ENCODE data around the gene RPP25.
A peak's percentile ranks its signal among the peaks of the same experiment; 100 is the strongest.

RPP25 gene

DNA sequence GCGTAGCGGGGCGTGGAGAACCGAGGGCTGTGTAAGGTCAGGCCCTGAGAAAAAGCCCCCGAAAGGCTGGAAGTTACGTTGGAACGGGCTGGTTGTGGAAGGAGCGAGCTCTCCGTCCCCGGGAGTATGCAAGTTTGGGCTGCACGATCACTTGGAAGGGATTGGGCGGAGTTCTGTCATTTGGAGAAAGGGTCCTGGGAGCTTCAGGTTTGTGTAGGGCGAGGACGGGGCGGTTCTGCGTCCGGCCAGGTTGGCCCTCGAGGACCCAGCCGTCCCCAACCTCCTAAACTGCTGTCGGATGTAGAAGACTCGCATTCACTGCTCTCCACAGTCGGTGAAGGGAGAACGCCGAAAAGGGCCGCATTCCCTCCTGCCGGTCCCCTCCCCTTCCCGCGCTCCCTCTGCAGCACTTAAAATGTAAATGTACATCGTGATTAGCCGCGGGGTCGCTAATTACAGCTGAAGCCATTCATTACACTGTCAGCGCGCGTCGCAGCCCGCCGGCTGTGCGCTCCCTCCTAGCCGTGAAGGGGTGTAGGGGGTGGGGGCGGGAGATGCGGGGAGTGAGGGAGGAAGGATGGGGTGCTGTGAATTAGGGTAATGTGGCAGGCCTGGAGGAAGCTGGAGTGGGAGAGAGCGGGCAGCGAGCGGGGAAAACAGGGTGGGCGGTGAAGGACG, 2.5 kb upstream of the RPP25 start:
- H3K27me3 ChIP-seq (replicated peaks), result peaks cover 4% of the 10 kb centered on the region
- in situ Hi-C loops (cut with HindIII; ENCODE audit: low pct_ligation_motif_present, low sequenced_read_pairs), result no loop called here
- TF ChIP-seq, protein P1, sequence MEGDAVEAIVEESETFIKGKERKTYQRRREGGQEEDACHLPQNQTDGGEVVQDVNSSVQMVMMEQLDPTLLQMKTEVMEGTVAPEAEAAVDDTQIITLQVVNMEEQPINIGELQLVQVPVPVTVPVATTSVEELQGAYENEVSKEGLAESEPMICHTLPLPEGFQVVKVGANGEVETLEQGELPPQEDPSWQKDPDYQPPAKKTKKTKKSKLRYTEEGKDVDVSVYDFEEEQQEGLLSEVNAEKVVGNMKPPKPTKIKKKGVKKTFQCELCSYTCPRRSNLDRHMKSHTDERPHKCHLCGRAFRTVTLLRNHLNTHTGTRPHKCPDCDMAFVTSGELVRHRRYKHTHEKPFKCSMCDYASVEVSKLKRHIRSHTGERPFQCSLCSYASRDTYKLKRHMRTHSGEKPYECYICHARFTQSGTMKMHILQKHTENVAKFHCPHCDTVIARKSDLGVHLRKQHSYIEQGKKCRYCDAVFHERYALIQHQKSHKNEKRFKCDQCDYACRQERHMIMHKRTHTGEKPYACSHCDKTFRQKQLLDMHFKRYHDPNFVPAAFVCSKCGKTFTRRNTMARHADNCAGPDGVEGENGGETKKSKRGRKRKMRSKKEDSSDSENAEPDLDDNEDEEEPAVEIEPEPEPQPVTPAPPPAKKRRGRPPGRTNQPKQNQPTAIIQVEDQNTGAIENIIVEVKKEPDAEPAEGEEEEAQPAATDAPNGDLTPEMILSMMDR (IDR thresholded peaks at IDR 0.05; ENCODE audit: low read depth, low read length, missing control alignments), result no peak
- H3K27ac ChIP-seq, result no peak overlapping the region
- H3K36me3 ChIP-seq (replicated peaks), result no peaks in the 10 kb centered on the region
- peak overlapping the region; percentile 59 for H3K4me3 ChIP-seq (ENCODE audit: low read depth, low read length)
- no peak for DNase-seq

DNA sequence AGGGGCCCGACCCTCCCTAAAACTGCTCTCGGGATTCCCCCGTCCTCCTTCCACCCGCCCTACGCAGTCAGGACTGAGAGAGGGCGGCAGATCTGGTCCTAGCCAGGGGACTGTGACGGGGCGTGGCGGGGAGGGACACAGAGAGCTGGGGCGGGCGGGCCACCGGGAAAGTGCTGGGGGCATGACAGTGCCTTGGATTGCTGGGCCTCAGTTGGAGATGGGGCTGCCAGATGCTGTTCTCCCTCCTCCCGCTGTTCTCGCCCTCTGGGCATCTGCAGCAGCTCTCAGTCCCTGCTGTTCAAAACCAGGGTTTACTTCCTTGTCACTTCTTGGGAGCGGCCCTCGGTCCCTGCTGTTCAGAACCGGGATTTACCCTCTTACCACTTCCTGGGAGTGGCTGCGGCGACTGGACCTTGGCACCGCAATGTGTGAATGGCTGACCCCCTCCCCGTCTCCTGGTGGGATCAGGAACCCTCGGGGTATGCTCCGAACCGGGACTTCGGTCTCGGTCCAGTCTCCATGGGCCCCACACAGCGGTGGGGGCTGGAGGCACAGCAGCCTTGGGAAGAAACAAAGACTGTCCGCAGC, 1.8 kb upstream of the RPP25 start:
- DNase-seq, result no peak
- Histone ChIP-seq H3K27me3 (replicated peaks) (peaks cover 4% of the 10 kb centered on the region), H3K4me3 (ENCODE audit: low read depth, low read length) (peak overlapping the region; percentile 59), H3K27ac (no peak overlapping the region), H3K36me3 (replicated peaks) (no peaks in the 10 kb centered on the region)
- in situ Hi-C loops (cut with HindIII; ENCODE audit: low pct_ligation_motif_present, low sequenced_read_pairs), result no loop called here
- TF ChIP-seq, protein P1 (IDR thresholded peaks at IDR 0.05; ENCODE audit: low read depth, low read length, missing control alignments), result peak; percentile 46

DNA sequence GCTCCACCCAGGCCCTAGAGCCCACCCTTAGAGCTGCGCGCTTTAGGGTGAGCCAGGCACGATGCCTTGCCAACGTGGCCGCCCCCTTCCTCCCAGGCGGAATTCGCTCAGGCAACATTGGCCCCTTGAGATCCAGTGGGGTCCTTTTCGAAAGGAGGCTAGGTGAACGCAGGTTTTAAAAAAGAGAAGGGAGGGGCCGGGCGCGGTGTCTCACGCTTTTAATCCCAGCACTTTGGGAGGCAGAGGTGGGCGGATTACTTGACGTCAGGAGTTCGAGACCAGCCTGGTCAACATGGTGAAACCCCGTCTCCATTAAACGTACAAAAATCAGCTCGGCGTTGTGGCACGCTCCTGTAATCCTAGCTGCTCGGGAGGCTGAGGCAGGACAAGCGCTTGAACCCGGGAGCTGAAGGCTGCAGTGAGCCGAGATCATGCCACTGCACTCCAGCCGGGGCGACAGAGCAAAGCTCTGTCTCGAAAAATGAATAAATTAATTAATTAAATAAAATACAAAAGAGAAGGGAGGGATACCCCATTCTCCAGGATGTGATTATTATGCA, 984 bp upstream of the RPP25 start:
- no peak for DNase-seq
- no peak overlapping the region for H3K27ac ChIP-seq
- H3K27me3 ChIP-seq (replicated peaks), result peaks cover 4% of the 10 kb centered on the region
- TF ChIP-seq, protein P1 (IDR thresholded peaks at IDR 0.05; ENCODE audit: low read depth, low read length, missing control alignments), result no peak
- no peaks in the 10 kb centered on the region for H3K36me3 ChIP-seq (replicated peaks)
- in situ Hi-C loops (cut with HindIII; ENCODE audit: low pct_ligation_motif_present, low sequenced_read_pairs), result no loop called here
- H3K4me3 ChIP-seq (ENCODE audit: low read depth, low read length), result peak overlapping the region; percentile 59

DNA sequence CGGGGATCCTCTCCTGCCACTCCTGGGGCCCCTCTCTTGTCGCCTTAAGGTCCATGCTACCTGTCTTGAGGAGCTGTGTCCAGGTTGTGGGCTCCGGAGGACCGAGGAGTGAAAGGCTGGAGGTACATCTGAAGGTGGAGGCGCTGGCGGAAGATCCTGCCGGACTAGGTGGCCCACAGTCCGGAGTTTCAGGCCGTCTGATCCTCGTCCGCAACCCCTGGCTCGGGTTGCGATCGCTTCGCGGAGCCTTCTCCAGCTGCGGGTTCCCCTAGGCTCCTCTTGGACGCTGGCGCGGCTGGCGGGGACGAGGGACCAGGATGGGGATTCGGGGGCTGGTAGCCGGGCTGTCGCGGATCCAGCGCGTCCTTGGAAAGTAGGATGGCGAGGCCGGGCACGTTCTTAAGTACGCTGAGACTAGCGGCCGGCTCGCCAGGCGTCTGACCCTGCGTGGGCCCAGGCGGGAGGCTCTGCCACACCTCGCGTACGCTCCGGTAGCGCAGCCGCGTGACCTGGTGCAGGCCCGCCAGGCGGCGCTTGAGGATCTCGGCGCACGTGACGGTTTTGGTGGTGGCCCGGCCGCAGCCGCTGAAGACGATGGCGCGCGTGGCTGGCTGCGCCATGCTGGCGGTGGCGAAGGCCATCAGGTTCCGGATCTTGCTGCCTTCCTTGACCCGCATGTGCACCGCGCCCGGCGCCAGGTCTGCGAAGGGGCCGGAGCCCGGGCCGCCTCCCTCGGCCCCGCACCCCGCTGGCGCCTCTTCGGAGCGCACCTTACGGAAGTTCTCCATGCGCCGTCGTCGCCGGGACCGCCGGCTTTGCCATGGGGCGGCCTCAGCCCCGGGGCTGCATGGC, 550 bp downstream of the RPP25 start:
- peak overlapping the region; percentile 59 for H3K4me3 ChIP-seq (ENCODE audit: low read depth, low read length)
- DNase-seq, result no peak
- peaks cover 4% of the 10 kb centered on the region for H3K27me3 ChIP-seq (replicated peaks)
- no peak overlapping the region for H3K27ac ChIP-seq
- no peaks in the 10 kb centered on the region for H3K36me3 ChIP-seq (replicated peaks)
- TF ChIP-seq, protein P1 (IDR thresholded peaks at IDR 0.05; ENCODE audit: low read depth, low read length, missing control alignments), result peak; percentile 45
- in situ Hi-C loops (cut with HindIII; ENCODE audit: low pct_ligation_motif_present, low sequenced_read_pairs), result no loop called here

DNA sequence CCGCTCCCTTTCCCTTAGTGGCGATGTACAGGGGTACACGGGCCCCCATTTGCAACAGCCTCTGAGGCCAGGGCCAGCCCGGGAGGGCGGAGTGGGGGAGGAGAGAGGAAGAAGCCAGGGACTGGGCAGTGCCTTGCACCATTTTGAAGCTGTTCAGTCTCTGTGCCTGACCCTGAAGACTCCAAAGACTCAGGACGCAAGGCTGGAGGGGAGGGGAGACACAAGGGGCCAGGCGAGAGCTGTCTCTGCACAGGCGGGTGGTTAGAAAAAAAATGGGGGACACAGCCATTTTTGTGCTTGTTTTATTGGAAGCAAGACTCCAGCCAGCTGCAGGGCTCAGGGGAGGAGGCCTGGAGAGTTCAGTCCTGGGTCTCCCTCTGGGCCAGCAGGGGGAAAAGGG, 1.6 kb downstream of the RPP25 start:
- H3K27me3 ChIP-seq (replicated peaks), result peaks cover 4% of the 10 kb centered on the region
- in situ Hi-C loops (cut with HindIII; ENCODE audit: low pct_ligation_motif_present, low sequenced_read_pairs), result no loop called here
- no peaks in the 10 kb centered on the region for H3K36me3 ChIP-seq (replicated peaks)
- TF ChIP-seq, protein P1 (IDR thresholded peaks at IDR 0.05; ENCODE audit: low read depth, low read length, missing control alignments), result no peak
- no peak for DNase-seq
- no peak overlapping the region for H3K27ac ChIP-seq
- H3K4me3 ChIP-seq (ENCODE audit: low read depth, low read length), result peak overlapping the region; percentile 3
